H1 (cell line): ENCODE measurements around the gene ADD1. TPM values are rescaled to one million over a fixed set of nuclear protein-coding genes. Genes with fewer than 3 reads are reported as not detected.

Experiments
- CTCF ChIA-PET: fragments of 300-600 bp; sonication (Branson Sonifier 250); formaldehyde crosslinking; loops from one replicate; lab custom pipeline; 2021; ENCODE audit not compliant: partially characterized antibody; lab: Charles Lee
- POLR2A ChIA-PET: fragments of 300-600 bp; sonication (Branson Sonifier 250); formaldehyde crosslinking; loops from one replicate; lab custom pipeline; 2021; ENCODE audit warnings: inconsistent platforms; ENCODE audit not compliant: partially characterized antibody; lab: Charles Lee
- DNase-seq, 2 experiments: peaks; one replicate each; pipeline versions ENCODE4 v3.0.0 to v3.0.0-alpha.2; 2010 to 2022; ENCODE audit warnings: low spot score in 2 of 2, low read depth in 1 of 2, mixed read lengths in 1 of 2
- FAIRE-seq: peaks from 2 replicates; lab custom pipeline; 2011; peaks lifted over from hg19 to GRCh38; lab: Jason Lieb, UNC
- H2AFZ ChIP-seq: 2 replicates; pipeline ENCODE4 v1.8.1; 2012; ENCODE audit warnings: low read length, inconsistent platforms
- H2AK5ac ChIP-seq: 2 replicates; pipeline ENCODE4 v1.6.1; 2013; ENCODE audit warnings: low read depth, low read length
- H2BK120ac ChIP-seq: replicated peaks from 2 replicates; pipeline ENCODE3; 2013; ENCODE audit warnings: low read depth, low read length, inconsistent platforms
- H2BK12ac ChIP-seq: 2 replicates; pipeline ENCODE4 v1.6.1; 2013; ENCODE audit warnings: low read depth, low read length
- H2BK15ac ChIP-seq: 2 replicates; pipeline ENCODE4 v1.6.1; 2013; ENCODE audit warnings: low read length
- H2BK20ac ChIP-seq: 2 replicates; pipeline ENCODE4 v1.6.1; 2013; ENCODE audit warnings: low read length
- H2BK5ac ChIP-seq: 2 replicates; pipeline ENCODE4 v1.6.1; 2013; ENCODE audit warnings: low read depth, low read length
- H3K14ac ChIP-seq: 2 replicates; pipeline ENCODE4 v1.6.1; 2013; ENCODE audit warnings: inconsistent platforms; ENCODE audit not compliant: insufficient read length
- H3K18ac ChIP-seq: 2 replicates; pipeline ENCODE4 v1.6.1; 2013; ENCODE audit warnings: low read length; ENCODE audit errors: extremely low read depth
- H3K23ac ChIP-seq: 2 replicates; pipeline ENCODE4 v1.6.1; 2013; ENCODE audit warnings: inconsistent platforms; ENCODE audit not compliant: insufficient read length
- H3K23me2 ChIP-seq: 2 replicates; pipeline ENCODE4 v1.6.1; 2013; ENCODE audit warnings: low read depth, low read length
- H3K27ac ChIP-seq: 2 replicates; pipeline ENCODE4 v1.6.1; 2011; ENCODE audit warnings: low read depth, low read length, inconsistent platforms
- H3K27me3 ChIP-seq, 4 experiments: replicated peaks in 1 of 4; 1 replicate in 1 of 4; 2 replicates in 3 of 4; pipeline versions ENCODE4 v1.6.1 to v1.8.1; 2011 to 2013; ENCODE audit warnings: low read length in 3 of 4, mild to moderate bottlenecking in 3 of 4, inconsistent platforms in 2 of 4, mixed read lengths in 2 of 4, moderate library complexity in 1 of 4; ENCODE audit not compliant: control insufficient read depth in 3 of 4, insufficient read depth in 3 of 4; ENCODE audit errors: extremely low read depth in 1 of 4
- H3K36me3 ChIP-seq, 4 experiments: 2 replicates each; pipeline versions ENCODE4 v1.6.1 to v1.8.1; 2011 to 2013; ENCODE audit warnings: mild to moderate bottlenecking in 4 of 4, low read length in 3 of 4, moderate library complexity in 2 of 4, control low read depth in 1 of 4, inconsistent platforms in 1 of 4; ENCODE audit not compliant: insufficient read depth in 4 of 4, control insufficient read depth in 2 of 4
- H3K4ac ChIP-seq: replicated peaks from 2 replicates; pipeline ENCODE3; 2013; ENCODE audit warnings: low read length, low read depth, mixed read lengths, inconsistent platforms; ENCODE audit not compliant: insufficient read length
- H3K4me1 ChIP-seq, 4 experiments: replicated peaks in 1 of 4; 1 replicate in 1 of 4; 2 replicates in 3 of 4; pipeline versions ENCODE4 v1.6.1 to v1.8.1; 2011 to 2013; ENCODE audit warnings: low read length in 3 of 4, inconsistent platforms in 2 of 4, mixed read lengths in 1 of 4; ENCODE audit not compliant: insufficient read depth in 4 of 4, control insufficient read depth in 3 of 4
- H3K4me2 ChIP-seq, 2 experiments: 2 replicates each; pipeline versions ENCODE4 v1.6.1 to v1.8.1; 2011 to 2013; ENCODE audit warnings: low read depth in 2 of 2, low read length in 2 of 2, control low read depth in 1 of 2, inconsistent platforms in 1 of 2, mild to moderate bottlenecking in 1 of 2; ENCODE audit not compliant: insufficient read depth in 1 of 2
- H3K4me3 ChIP-seq, 4 experiments: fragments of 200-600, 300-600 bp in 1 of 4; sonication (generic), shearing (Covaris generic), sonication (Bioruptor Twin) in 1 of 4; 2 replicates each; pipeline versions ENCODE4 v1.5.1 to v1.8.1; 2011 to 2016; ENCODE audit warnings: low read length in 4 of 4, low read depth in 3 of 4, control low read depth in 2 of 4, inconsistent platforms in 2 of 4, mild to moderate bottlenecking in 2 of 4, mixed read lengths in 1 of 4, moderate library complexity in 1 of 4; ENCODE audit not compliant: insufficient read depth in 2 of 4; ENCODE audit errors: extremely low read depth in 1 of 4
- H3K56ac ChIP-seq: replicated peaks from 2 replicates; pipeline ENCODE3; 2013; ENCODE audit warnings: low read depth, mild to moderate bottlenecking, mixed read lengths, low read length, inconsistent platforms; ENCODE audit not compliant: insufficient read length
- H3K79me1 ChIP-seq: 2 replicates; pipeline ENCODE4 v1.6.1; 2013; ENCODE audit warnings: low read depth, low read length, control low read depth
- H3K79me2 ChIP-seq, 2 experiments: 2 replicates each; pipeline versions ENCODE4 v1.6.1 to v1.8.1; 2012 to 2013; ENCODE audit warnings: low read length in 2 of 2, mild to moderate bottlenecking in 2 of 2, inconsistent platforms in 1 of 2; ENCODE audit not compliant: insufficient read depth in 2 of 2, control insufficient read depth in 1 of 2
- H3K9ac ChIP-seq, 4 experiments: replicated peaks in 1 of 4; 1 replicate in 1 of 4; 2 replicates in 3 of 4; pipeline versions ENCODE4 v1.6.1 to v1.8.1; 2011 to 2013; ENCODE audit warnings: low read depth in 3 of 4, low read length in 3 of 4, control low read depth in 2 of 4, mild to moderate bottlenecking in 2 of 4, moderate library complexity in 2 of 4, inconsistent platforms in 1 of 4; ENCODE audit errors: extremely low read depth in 1 of 4
- H3K9me3 ChIP-seq, 2 experiments: 2 replicates each; pipeline versions ENCODE4 v1.6.1 to v1.8.1; 2012 to 2013; ENCODE audit warnings: mild to moderate bottlenecking in 2 of 2, moderate library complexity in 2 of 2, control low read depth in 1 of 2, inconsistent platforms in 1 of 2, low read depth in 1 of 2, low read length in 1 of 2, mixed read lengths in 1 of 2; ENCODE audit not compliant: insufficient read depth in 2 of 2
- H4K20me1 ChIP-seq, 2 experiments: replicated peaks in 1 of 2; 2 replicates each; pipeline versions ENCODE3 to v1.8.1; 2011 to 2013; ENCODE audit warnings: inconsistent platforms in 2 of 2, low read length in 2 of 2, mild to moderate bottlenecking in 1 of 2; ENCODE audit not compliant: insufficient read depth in 2 of 2, control insufficient read depth in 1 of 2
- H4K5ac ChIP-seq: 2 replicates; pipeline ENCODE4 v1.6.1; 2013; ENCODE audit warnings: low read length, low read depth, mixed read lengths, inconsistent platforms; ENCODE audit not compliant: insufficient read length
- H4K8ac ChIP-seq: 2 replicates; pipeline ENCODE4 v1.8.0; 2013; ENCODE audit warnings: mild to moderate bottlenecking, moderate library complexity, low read length, inconsistent platforms; ENCODE audit not compliant: insufficient read depth; ENCODE audit errors: extremely low read depth
- H4K91ac ChIP-seq: replicated peaks from 2 replicates; pipeline ENCODE3; 2013; ENCODE audit warnings: low read length, mixed read lengths, inconsistent platforms; ENCODE audit not compliant: insufficient read length
- SIX5 ChIP-seq: IDR thresholded peaks from 2 replicates; pipeline ENCODE4 v1.6.1; 2011; ENCODE audit warnings: mild to moderate bottlenecking, low read depth, low read length
- SP2 ChIP-seq: IDR thresholded peaks from 2 replicates; pipeline ENCODE4 v1.6.1; 2012; ENCODE audit warnings: mild to moderate bottlenecking, low read length, inconsistent platforms
- SRF ChIP-seq: IDR thresholded peaks from 2 replicates; pipeline ENCODE4 v1.6.1; 2011; ENCODE audit warnings: mild to moderate bottlenecking, low read depth, low read length, moderate library complexity
- WGBS, 2 experiments: shearing (Covaris generic) in 1 of 2; methylation state at CpG; one replicate each; pipeline versions ENCODE4 v1.1.6 to v1.1.7; 2013 to 2015; ENCODE audit warnings: low lambda C conversion rate in 2 of 2, mixed read lengths in 2 of 2, inconsistent platforms in 1 of 2, low coverage in 1 of 2, missing lambda C conversion rate in 1 of 2; ENCODE audit not compliant: insufficient replicate concordance in 2 of 2, insufficient coverage in 1 of 2, insufficient read length in 1 of 2; ENCODE audit errors: extremely low coverage in 1 of 2, missing lambda C conversion rate in 1 of 2; 5-methylcytosine and 5-hydroxymethylcytosine counted together
- polyA plus RNA-seq, 7 experiments: library from polyadenylated mRNA; depleted of rRNA in 3 of 7; stranded (reverse) in 5 of 7; unstranded in 2 of 7; fragments of >200 nt in 5 of 7; fragments of 200-250 nt in 2 of 7; gene quantifications; 1 replicate in 5 of 7; 2 replicates in 1 of 7; 4 replicates in 1 of 7; pipeline versions ENCODE4 v1.2.1 to v1.2.3, GENCODE V29; 2011 to 2013; ENCODE audit warnings: missing spikeins in 2 of 7, mixed read lengths in 2 of 7
- total RNA-seq: library from RNA; stranded (reverse); fragmentation: NEBNext Ultra II Directional; extraction: Animal tissue kit (Norgen Biotek cat#: 25700); gene quantifications from 2 replicates; pipeline ENCODE4 v1.2.1, GENCODE V29; 2021

The ADD1 gene
- total and polyA plus RNA-seq, 2 of the 8 experiments (the other 6 are each of a cell fraction or from before 2014, with no cell fraction given) = 113 to 143 TPM

- Histone ChIP-seq H3K4me2 (no peak overlapping the region), H3K4me1 (peaks cover 0 to 3% (median 0%) of the 10 kb centered on the region in 4 experiments; a peak in 3 of 7 replicates), H3K36me3 (peaks cover 2 to 17% (median 11%) of the 10 kb centered on the region in 4 experiments; a peak in 6 of 8 replicates), H3K9me3 (no peaks in the 10 kb centered on the region), H4K5ac (no peak overlapping the region), H4K8ac (no peak overlapping the region), H3K18ac (no peak overlapping the region), H2AFZ (no peak overlapping the region), H3K79me2 (no peaks in the 10 kb centered on the region), H3K23me2 (no peaks in the 10 kb centered on the region), H3K56ac (no peak overlapping the region), H3K9ac (no peak overlapping the region), H3K23ac (no peak overlapping the region), H3K14ac (no peak overlapping the region), H3K4me3 (no peak overlapping the region), H2AK5ac (no peak overlapping the region), H2BK12ac (no peak overlapping the region), H2BK15ac (no peak overlapping the region), H2BK120ac (no peak overlapping the region), H2BK20ac (no peak overlapping the region), H4K20me1 (no peaks in the 10 kb centered on the region), H3K4ac (no peak overlapping the region), H3K79me1 (no peaks in the 10 kb centered on the region; the same call in 1 of the 2 replicates), H2BK5ac (no peak overlapping the region), H3K27me3 (no peaks in the 10 kb centered on the region), H3K27ac (no peak overlapping the region), H4K91ac (no peak overlapping the region)
- 56% methylated on average over 2 of the region's 3 CpGs; no CpG with 5 or more reads in 1 of the 2 experiments for WGBS, 2 experiments
- FAIRE-seq (no peak), DNase-seq (no peak)
- ChIA-PET CTCF (no interaction called here), POLR2A (no interaction called here)
- TF ChIP-seq SRF (no peak), SP2 (no peak), SIX5 (no peak)
Measured at GRCh38 chr4:2887343-2887742, 43.7 kb downstream of the ADD1 start.
